ENCODE measurements around the gene PRMT7. TPM values are rescaled to one million over a fixed set of nuclear protein-coding genes. Genes with fewer than 3 reads are reported as not detected.

Gene PRMT7
- total and polyA plus RNA-seq, 2 of the 8 experiments (the other 6 are each of a cell fraction or from before 2014, with no cell fraction given): 48.2 to 49.3 TPM

DNA sequence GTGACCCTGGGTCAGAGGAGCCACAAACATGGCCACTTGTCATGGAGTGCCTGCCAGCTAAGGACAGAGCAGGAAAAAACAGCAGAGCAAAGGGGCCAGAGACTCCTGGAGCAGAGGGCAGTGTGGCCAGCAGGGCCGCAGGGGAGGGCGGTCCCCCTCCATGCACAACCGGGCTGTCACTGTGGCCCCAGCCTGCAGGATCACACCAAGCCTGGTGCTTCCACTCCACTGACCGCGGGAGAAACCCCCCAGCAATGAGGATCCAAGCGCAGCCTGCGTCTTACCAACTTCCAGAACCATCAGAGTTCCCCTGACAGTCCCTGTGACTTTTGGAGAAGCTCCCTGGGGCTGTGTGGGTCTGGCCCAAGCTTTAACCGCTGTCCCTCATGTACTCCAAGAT lies 62.0 kb downstream of the PRMT7 start:
- DNase-seq (ENCODE audit: low read depth in 1 of 2, low spot score in 2 of 2): no peak
- H4K5ac ChIP-seq (ENCODE audit: insufficient read length, low read depth, low read length): no peak overlapping the region
- FAIRE-seq: no peak
- no peak overlapping the region for H2AK5ac ChIP-seq (ENCODE audit: low read depth, low read length)
- H3K18ac ChIP-seq (ENCODE audit: extremely low read depth, low read length): no peak overlapping the region
- H3K14ac ChIP-seq (ENCODE audit: insufficient read length): no peak overlapping the region
- no peak overlapping the region for H3K4me3 ChIP-seq (ENCODE audit: extremely low read depth in 1 of 4, insufficient read depth in 2 of 4, low read depth in 3 of 4, low read length in 4 of 4)
- no peak overlapping the region for H3K4ac ChIP-seq (replicated peaks; ENCODE audit: insufficient read length, low read depth, low read length)
- H4K8ac ChIP-seq (ENCODE audit: extremely low read depth, insufficient read depth, low read length): no peak overlapping the region
- H3K23me2 ChIP-seq (ENCODE audit: low read depth, low read length): no peaks in the 10 kb centered on the region
- peaks cover 0 to 2% (median under 1%) of the 10 kb centered on the region in 4 experiments; a peak in 4 of 7 replicates for H3K4me1 ChIP-seq (replicated peaks in 1 of 4; ENCODE audit: control insufficient read depth in 3 of 4, insufficient read depth in 4 of 4, low read length in 3 of 4)
- H2BK5ac ChIP-seq (ENCODE audit: low read depth, low read length): no peak overlapping the region
- TF ChIP-seq, protein P1, sequence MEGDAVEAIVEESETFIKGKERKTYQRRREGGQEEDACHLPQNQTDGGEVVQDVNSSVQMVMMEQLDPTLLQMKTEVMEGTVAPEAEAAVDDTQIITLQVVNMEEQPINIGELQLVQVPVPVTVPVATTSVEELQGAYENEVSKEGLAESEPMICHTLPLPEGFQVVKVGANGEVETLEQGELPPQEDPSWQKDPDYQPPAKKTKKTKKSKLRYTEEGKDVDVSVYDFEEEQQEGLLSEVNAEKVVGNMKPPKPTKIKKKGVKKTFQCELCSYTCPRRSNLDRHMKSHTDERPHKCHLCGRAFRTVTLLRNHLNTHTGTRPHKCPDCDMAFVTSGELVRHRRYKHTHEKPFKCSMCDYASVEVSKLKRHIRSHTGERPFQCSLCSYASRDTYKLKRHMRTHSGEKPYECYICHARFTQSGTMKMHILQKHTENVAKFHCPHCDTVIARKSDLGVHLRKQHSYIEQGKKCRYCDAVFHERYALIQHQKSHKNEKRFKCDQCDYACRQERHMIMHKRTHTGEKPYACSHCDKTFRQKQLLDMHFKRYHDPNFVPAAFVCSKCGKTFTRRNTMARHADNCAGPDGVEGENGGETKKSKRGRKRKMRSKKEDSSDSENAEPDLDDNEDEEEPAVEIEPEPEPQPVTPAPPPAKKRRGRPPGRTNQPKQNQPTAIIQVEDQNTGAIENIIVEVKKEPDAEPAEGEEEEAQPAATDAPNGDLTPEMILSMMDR (IDR thresholded peaks at IDR 0.05; ENCODE audit: control extremely low read depth in 1 of 3, insufficient read depth in 1 of 3, low read depth in 1 of 3, low read length in 3 of 3): no peak
- TF ChIP-seq GTF2F1 (IDR thresholded peaks at IDR 0.05; ENCODE audit: borderline replicate concordance, low read depth, low read length) (no peak), CTBP2 (IDR thresholded peaks at IDR 0.05; ENCODE audit: borderline replicate concordance, insufficient read depth, insufficient read length, low read length) (no peak), NANOG (IDR thresholded peaks at IDR 0.05; ENCODE audit: insufficient read depth, low read depth, low read length, poor library complexity, severe bottlenecking) (no peak), SUZ12 (IDR thresholded peaks at IDR 0.05; ENCODE audit: low read length) (no peak), RXRA (IDR thresholded peaks at IDR 0.05; ENCODE audit: insufficient read depth, low read depth, low read length) (no peak)
- H3K56ac ChIP-seq (replicated peaks; ENCODE audit: insufficient read length, low read depth, low read length): no peak overlapping the region
- no peaks in the 10 kb centered on the region for H3K79me2 ChIP-seq (ENCODE audit: control insufficient read depth in 1 of 2, insufficient read depth in 2 of 2, low read length in 2 of 2)
- no peak overlapping the region for H3K27ac ChIP-seq (ENCODE audit: low read depth, low read length)
- H3K27me3 ChIP-seq (replicated peaks in 1 of 4; ENCODE audit: control insufficient read depth in 3 of 4, extremely low read depth in 1 of 4, insufficient read depth in 3 of 4, low read length in 3 of 4): peaks cover 0 to 2% (median 0%) of the 10 kb centered on the region in 4 experiments; a peak in 2 of 7 replicates
- ChIA-PET POLR2A (ENCODE audit: partially characterized antibody) (interaction anchor here (0.8 kb wide), 1 partner anchor 62 kb away, joined by 3 read pairs; the partner anchor contains the start of genes PRMT7 and SLC7A6OS), CTCF (ENCODE audit: partially characterized antibody) (interaction anchor here (0.8 to 14.3 kb wide), 9 partner anchors 8 to 137 kb away, joined by 3 to 221 read pairs (median 7); no protein-coding TSS in a partner anchor)
- H3K36me3 ChIP-seq (ENCODE audit: control insufficient read depth in 2 of 4, insufficient read depth in 4 of 4, low read length in 3 of 4): no peaks in the 10 kb centered on the region
- no peak overlapping the region for H2BK20ac ChIP-seq (ENCODE audit: low read length)
- H2AFZ ChIP-seq (ENCODE audit: low read length): no peak overlapping the region
- H3K9ac ChIP-seq (replicated peaks in 1 of 4; ENCODE audit: extremely low read depth in 1 of 4, low read depth in 3 of 4, low read length in 3 of 4): no peak overlapping the region
- no peak overlapping the region for H2BK12ac ChIP-seq (ENCODE audit: low read depth, low read length)
- WGBS, 2 experiments (ENCODE audit: extremely low coverage in 1 of 2, insufficient coverage in 1 of 2, insufficient read length in 1 of 2, insufficient replicate concordance in 2 of 2, low coverage in 1 of 2, low lambda C conversion rate in 2 of 2, missing lambda C conversion rate in 1 of 2): 96% methylated on average over 8 of the region's 8 CpGs; no CpG with 5 or more reads in 1 of the 2 experiments
- H2BK120ac ChIP-seq (replicated peaks; ENCODE audit: low read depth, low read length): no peak overlapping the region
- H4K20me1 ChIP-seq (replicated peaks in 1 of 2; ENCODE audit: control insufficient read depth in 1 of 2, insufficient read depth in 2 of 2, low read length in 2 of 2): no peaks in the 10 kb centered on the region
- H3K4me2 ChIP-seq (ENCODE audit: insufficient read depth in 1 of 2, low read depth in 2 of 2, low read length in 2 of 2): no peak overlapping the region
- H3K23ac ChIP-seq (ENCODE audit: insufficient read length): no peak overlapping the region
- no peaks in the 10 kb centered on the region for H3K9me3 ChIP-seq (ENCODE audit: insufficient read depth in 2 of 2, low read depth in 1 of 2, low read length in 1 of 2)
- H3K79me1 ChIP-seq (ENCODE audit: low read depth, low read length): no peaks in the 10 kb centered on the region
- H4K91ac ChIP-seq (replicated peaks; ENCODE audit: insufficient read length, low read length): no peak overlapping the region
- no peak overlapping the region for H2BK15ac ChIP-seq (ENCODE audit: low read length)
